Motor neuron (in vitro differentiated cells): Measurements from ENCODE around the gene DIP2B. TPM values are rescaled to one million over a fixed set of nuclear protein-coding genes. Genes with fewer than 3 reads are reported as not detected.

Experiments used
- ATAC-seq, 8 experiments: fragments of 200-7000 bp; cut with Tn5 transposase; replicated peaks in 6 of 8; 2 replicates each; pipeline ENCODE4 v1.8.0; 2021; ENCODE audit warnings: mild to moderate bottlenecking in 8 of 8, moderate library complexity in 8 of 8
- H3K27ac ChIP-seq, 2 donors: fragments of 250-450 bp; sonication (Bioruptor Pico); 2 replicates each; pipeline ENCODE4 v1.9.0; 2021; ENCODE audit warnings: antibody characterized with exemption in 2 of 2, mild to moderate bottlenecking in 2 of 2, moderate library complexity in 1 of 2
- H3K4me1 ChIP-seq, 2 donors: fragments of 250-450 bp; sonication (Bioruptor Pico); replicated peaks in 1 of 2; 2 replicates each; pipeline ENCODE4 v1.6.1; 2021; ENCODE audit warnings: antibody characterized with exemption in 2 of 2, mild to moderate bottlenecking in 2 of 2, moderate library complexity in 1 of 2
- H3K4me3 ChIP-seq, 5 donors: fragments of 250-450 bp; sonication (Bioruptor Pico); 2 replicates each; pipeline ENCODE4 v1.9.0; 2021; ENCODE audit warnings: antibody characterized with exemption in 5 of 5, mild to moderate bottlenecking in 5 of 5, moderate library complexity in 4 of 5
- WGBS, 10 experiments: fragments of 450-650 bp; shearing (Covaris generic); methylation state at CpG; one replicate each; pipeline ENCODE4 v1.0.0; 2022; 5-methylcytosine and 5-hydroxymethylcytosine counted together
- in situ Hi-C, 9 experiments: fragments of 400-800 bp; cut with MboI; loops; one replicate each; pipeline ENCODE4 v1.15.0; 2021; ENCODE audit warnings: low sequenced_read_pairs in 9 of 9, low pct_unique_long_range_greater_than_20kb in 2 of 9; ENCODE audit not compliant: unreplicated experiment in 9 of 9
- total RNA-seq, 8 experiments: library from RNA; unstranded; fragments of 300-600 nt; gene quantifications; 2 replicates each; pipeline versions ENCODE4 v1.2.3 to v1.2.4, GENCODE V29; 2022

Gene DIP2B
- total RNA-seq, 8 experiments from 2014 or later, result 20.8 to 68.6 (median 29.9) TPM

DNA sequence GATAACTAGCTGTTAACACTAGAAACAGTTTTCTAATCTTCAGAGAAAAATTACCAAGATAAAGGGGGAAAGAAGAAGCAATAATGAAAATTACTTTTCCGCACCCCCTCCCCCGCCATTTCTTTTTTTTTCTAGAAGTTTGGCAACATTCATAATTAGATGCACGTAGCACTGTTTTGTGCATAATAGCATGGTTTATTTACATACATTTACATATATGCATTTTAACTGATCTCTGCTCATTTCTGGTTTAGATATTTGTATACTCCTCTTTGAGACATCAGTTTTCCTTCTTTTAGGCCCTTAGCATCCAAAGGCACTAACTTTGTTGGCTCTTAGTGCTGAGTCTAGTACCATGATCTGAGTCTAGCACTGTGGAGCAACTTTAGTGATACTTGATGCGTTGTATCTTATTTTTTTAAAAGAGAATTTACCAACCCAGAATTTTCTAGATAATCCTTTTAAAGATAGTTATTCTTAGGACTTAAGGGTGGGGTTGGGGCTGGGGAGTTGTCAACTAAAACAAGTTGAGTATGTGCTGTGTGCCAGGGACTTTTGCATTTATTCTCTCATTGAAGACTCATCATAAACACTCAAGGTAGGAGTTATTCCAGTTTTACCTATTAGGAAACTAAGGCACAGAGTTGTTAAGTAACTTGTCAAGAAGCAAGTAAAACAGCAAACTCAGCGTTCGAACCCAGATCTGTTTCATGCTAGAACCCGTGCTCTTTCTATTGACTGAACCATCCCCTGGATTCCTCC lies 110.5 kb downstream of the DIP2B start:
- Histone ChIP-seq H3K4me3 (no peak overlapping the region), H3K27ac (no peak overlapping the region), H3K4me1 (peaks cover 7 to 17% of the 10 kb centered on the region in 2 donors)
- in situ Hi-C loops, result no loop called here
- peak in 3 of 8 experiments; percentile 37 to 76 (median 52) for ATAC-seq
- WGBS, 10 experiments, result 28 to 100% (median 94%) methylated on average over 2 to 7 of the region's 7 CpGs

DNA sequence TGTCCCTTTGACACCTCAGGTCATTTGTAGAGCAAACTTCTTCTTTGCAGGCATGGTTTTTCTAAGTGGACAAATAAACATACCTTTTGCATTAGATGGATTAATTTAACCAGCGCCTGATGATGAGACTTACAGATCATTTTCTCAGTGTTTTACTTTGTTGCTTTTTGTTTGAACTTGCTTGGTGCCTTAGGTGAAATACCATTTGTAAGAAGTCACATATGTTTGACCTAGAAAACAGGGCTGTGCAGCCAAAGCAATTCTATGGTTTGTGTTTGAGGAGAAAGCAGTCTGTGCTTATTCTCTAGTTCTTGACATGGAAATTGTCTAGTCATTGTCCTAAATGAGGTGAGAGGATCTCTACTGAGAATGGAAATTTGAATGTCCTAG lies 111.1 kb downstream of the DIP2B start:
- Histone ChIP-seq H3K4me1 (peaks cover 13 to 18% of the 10 kb centered on the region in 2 donors), H3K4me3 (no peak overlapping the region), H3K27ac (no peak overlapping the region)
- 11 to 100% (median 65%) methylated on average over 1 of the region's 1 CpG; no CpG with 5 or more reads in 4 of the 10 experiments for WGBS, 10 experiments
- in situ Hi-C loops, result no loop called here
- ATAC-seq, result no peak

DNA sequence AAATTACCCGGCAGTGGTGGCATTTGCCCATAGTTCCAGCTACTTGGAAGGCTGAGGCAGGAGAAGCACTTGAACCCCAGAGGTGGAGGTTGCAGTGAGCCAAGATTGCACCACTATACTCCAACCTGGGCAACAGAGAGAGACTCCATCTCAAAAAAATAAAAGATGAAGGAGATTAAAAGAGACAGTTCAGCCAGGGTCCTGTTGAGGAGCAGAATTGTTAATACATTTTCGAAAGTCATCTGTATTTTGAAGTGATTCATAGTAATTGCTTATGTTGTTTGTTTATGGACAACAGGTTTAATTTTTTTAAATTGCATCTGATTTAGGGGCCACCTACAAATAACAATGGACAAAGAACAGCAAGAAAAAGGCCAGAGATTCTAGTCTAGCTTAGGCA lies 112.9 kb downstream of the DIP2B start:
- no peak overlapping the region for H3K4me3 ChIP-seq
- in situ Hi-C loops, result no loop called here
- no peak overlapping the region for H3K27ac ChIP-seq
- WGBS, 10 experiments, result 100% methylated on average over 1 of the region's 2 CpGs; no CpG with 5 or more reads in 8 of the 10 experiments
- no peak for ATAC-seq
- H3K4me1 ChIP-seq, result peaks cover 18 to 27% of the 10 kb centered on the region in 2 donors

DNA sequence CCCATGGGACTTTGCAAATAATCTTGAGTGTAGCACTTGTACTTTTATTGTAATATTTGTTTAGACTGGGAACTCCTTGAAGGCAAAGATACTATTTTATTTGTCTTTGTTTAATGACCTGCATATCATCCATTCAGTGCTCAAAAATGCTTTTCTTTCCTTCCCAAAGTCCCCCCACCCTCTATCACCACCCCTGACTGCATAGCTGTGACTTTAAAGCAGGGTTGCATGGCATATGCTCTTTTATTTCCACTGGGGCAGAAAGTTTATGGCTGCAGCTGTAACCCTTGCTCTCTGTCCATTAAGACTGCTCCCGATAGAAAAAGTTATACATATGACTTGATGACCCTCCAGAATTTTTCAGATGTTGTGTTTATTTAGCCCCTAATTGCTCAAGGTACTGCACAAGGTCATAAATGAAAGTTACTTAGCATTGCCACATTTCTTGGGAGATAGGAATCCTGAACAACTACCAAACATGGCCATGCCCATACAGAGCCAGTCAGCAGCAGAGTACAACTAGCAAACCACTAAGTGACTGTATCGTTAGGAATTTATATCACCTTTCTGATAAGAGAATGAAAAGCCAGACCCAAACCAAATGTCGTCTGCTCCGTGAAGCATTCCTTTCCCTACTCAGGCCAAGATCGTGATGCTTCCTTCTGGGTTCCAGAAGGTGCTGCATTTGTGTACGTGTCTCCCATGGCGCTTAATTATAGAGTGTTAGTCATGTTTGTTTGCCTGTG lies 114.3 kb downstream of the DIP2B start:
- in situ Hi-C loops, result no loop called here
- Histone ChIP-seq H3K4me1 (peaks cover 18 to 27% of the 10 kb centered on the region in 2 donors), H3K27ac (no peak overlapping the region), H3K4me3 (no peak overlapping the region)
- WGBS, 10 experiments, result 58 to 100% (median 89%) methylated on average over 1 to 6 of the region's 7 CpGs; no CpG with 5 or more reads in 1 of the 10 experiments
- ATAC-seq, result no peak

DNA sequence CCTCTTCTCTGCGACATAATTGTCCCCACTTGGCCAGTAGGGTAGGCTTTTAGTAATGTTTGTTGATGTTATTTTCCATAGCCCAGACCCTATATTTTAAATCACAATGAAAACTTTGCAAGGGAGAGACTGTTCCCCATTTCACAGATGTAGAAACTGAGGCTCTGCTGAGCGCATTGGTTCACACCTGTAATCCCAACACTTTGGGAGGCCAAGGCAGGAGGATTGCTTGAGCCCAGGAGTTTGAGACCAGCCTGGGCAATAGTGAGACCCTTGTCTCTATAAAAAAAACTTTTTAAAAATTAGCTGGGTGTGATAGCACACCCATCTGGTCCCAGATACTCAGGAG lies 114.8 kb downstream of the DIP2B start:
- no peak for ATAC-seq
- in situ Hi-C loops, result no loop called here
- Histone ChIP-seq H3K27ac (no peak overlapping the region), H3K4me1 (peaks cover 18 to 27% of the 10 kb centered on the region in 2 donors), H3K4me3 (no peak overlapping the region)
- 50 to 100% (median 100%) methylated on average over 1 to 2 of the region's 2 CpGs; no CpG with 5 or more reads in 3 of the 10 experiments for WGBS, 10 experiments

DNA sequence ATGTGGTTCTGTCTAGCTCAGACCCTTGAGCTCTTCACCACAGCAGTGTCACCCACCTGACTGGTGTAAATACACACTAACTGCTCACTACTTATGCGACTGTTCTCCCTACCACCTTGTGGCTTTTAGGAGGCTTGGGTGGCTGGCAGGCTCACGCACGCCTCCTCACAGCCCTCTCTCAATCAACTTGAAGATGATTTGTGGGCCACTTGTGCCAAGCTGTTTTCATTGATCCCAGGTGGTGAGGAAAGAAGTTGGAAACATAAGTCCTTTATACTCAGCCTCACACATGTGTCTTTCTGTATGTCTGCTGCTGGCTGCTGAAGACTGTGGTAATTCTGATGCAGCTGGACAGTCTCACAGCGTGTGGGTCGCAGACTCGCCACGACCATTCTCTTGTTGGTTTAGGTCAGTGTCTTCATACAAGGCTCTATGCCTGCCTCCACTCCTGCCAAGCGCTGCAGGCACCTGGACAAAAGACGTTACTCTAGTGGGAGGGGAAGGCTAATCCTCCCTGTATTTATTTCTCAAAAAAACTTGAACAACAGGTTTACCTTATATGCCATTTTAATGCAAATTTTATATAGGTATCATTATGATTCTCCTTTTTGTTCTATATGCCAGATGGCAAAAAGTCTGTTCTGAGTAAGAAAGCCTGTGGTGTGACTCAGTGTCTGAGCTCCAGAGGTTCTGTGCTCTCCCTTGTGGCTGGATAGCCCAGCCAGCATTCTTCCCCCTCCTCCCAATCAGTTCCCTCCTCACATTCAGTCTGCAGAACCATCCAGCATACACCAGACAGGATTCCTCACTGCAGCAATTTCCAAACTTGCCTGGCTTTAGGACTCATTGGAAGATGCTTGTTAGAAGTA lies 115.6 kb downstream of the DIP2B start:
- WGBS, 10 experiments, result 19 to 70% (median 52%) methylated on average over 2 to 7 of the region's 9 CpGs; no CpG with 5 or more reads in 1 of the 10 experiments
- no peak overlapping the region for H3K27ac ChIP-seq
- no peak overlapping the region for H3K4me3 ChIP-seq
- in situ Hi-C loops, result no loop called here
- H3K4me1 ChIP-seq, result peaks cover 18 to 27% of the 10 kb centered on the region in 2 donors
- peak; percentile 62 to 90 (median 86) for ATAC-seq

DNA sequence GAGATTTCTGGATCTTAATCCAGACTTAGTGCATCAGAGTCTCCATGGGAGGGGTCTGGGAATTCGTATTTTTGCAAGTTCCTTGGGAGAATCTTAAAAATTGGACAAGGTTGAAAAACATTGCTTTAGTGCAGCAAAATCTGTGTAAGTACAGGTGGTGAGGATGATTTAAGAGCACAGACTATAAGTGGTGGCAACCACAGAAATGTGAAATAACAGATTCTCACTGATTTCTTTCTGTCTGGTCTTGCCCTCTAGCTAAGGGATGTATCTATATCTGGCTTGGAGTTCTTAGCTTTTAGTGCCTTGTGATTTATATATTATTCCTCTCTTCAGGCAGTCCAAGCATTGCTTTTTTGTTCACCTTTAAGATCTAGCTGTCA lies 116.2 kb downstream of the DIP2B start:
- peak in 4 of 8 experiments; percentile 10 to 22 (median 16) for ATAC-seq
- 0 to 100% (median 44%) methylated on average over 1 of the region's 1 CpG; no CpG with 5 or more reads in 5 of the 10 experiments for WGBS, 10 experiments
- no peak overlapping the region for H3K4me3 ChIP-seq

DNA sequence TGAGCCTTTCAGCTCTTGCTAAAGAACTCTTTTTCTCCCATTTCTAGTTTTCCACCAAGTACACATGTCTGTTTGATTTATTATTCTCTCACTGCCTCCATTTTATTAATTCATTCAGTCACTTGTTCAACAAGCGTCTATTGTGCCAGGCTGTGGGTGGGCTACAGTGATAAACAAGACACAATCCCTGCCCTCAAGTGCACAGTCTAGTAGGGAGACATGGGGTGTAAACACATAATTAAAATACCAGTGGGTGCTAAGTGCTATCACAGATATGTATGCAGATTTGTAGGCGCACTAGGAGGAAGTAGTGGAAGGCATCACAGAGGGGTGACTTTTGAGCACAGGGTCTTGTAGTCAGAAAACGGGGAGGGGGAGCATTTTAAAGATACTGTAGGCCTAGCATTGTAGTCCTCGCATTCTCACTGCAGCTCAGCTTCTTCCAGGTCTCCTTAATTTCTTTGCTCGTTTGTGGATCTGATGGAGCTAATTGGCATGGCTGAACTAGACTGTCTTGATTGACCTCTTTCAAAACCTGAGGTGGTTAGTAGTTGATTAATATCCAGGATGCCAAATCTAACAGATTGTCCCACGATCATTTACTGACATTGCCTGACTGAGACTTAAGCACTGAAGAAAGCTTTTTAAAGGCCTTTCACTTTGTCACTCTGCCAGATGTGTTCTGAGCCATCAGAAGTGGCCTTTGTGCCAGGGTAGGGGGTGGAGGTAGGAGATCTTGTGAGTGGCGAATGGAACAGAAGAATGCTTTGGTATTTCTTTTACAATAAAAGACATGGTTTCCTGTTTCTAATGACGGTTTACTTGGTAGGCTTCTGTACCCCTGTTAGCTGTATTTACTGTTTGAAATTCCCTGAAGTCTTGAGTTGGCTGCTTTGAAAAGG lies 116.9 kb downstream of the DIP2B start:
- 14 to 80% (median 43%) methylated on average over 1 to 7 of the region's 8 CpGs; no CpG with 5 or more reads in 1 of the 10 experiments for WGBS, 10 experiments
- H3K4me3 ChIP-seq, result no peak overlapping the region
- in situ Hi-C loops, result no loop called here
- peak in 6 of 8 experiments; percentile 17 to 53 (median 48) for ATAC-seq
- H3K4me1 ChIP-seq, result peaks cover 15 to 18% of the 10 kb centered on the region in 2 donors
- H3K27ac ChIP-seq, result no peak overlapping the region

More for the DNA sequence above, 116.2 kb downstream of the DIP2B start:
- in situ Hi-C loops, result no loop called here
- Histone ChIP-seq H3K27ac (no peak overlapping the region), H3K4me1 (peaks cover 15 to 24% of the 10 kb centered on the region in 2 donors)

DNA sequence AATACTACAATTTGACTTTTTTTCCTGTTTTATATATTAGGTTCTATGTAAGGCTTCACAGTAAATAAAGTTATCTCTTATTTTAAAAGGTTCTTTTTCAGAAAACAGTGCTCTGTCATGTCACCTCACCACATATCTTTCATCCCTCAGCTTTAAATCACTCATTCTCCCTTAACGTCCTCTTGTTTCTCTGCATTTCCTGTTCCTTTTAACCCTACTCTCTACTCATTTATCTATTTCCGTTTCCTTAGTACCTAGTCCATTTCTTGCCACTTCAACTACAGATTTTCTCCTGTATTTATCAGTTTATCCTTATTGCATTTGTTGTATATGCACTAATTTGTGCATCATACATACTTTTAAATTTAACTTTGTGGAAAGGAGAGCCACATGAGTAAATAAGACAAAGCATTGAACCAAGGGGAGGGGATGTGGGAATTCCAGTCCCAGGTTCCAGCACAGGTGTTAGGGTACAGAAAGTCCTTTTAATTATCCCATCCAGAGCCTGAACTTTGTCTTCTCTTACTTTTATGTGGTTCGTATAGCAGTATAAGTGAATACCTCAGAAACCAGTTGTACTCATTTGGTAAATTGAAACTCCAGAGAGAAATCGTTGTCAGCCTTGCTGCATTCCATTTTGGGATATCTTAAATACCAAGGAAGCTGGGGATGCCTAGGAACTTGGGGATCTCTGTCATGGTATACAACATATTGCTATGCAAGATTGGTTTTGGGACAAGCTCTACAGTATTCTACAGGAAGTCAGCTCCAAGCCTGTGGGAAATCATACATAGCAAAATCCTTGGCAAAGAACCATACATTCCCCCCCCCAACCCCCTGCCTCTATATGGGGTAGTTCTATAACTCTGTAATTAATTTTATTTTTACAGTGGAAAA lies 120.5 kb downstream of the DIP2B start:
- in situ Hi-C loops, result loop anchor here in 5 of 9 experiments (25.0 kb wide), 1 partner anchor 113 kb away; the partner anchor contains the start of gene DIP2B (in 5 of the 5)
- 17 to 93% (median 76%) methylated on average over 1 to 4 of the region's 4 CpGs for WGBS, 10 experiments
- peaks cover 11 to 12% of the 10 kb centered on the region in 2 donors for H3K4me1 ChIP-seq
- no peak overlapping the region for H3K4me3 ChIP-seq
- ATAC-seq, result no peak
- H3K27ac ChIP-seq, result no peak overlapping the region

DNA sequence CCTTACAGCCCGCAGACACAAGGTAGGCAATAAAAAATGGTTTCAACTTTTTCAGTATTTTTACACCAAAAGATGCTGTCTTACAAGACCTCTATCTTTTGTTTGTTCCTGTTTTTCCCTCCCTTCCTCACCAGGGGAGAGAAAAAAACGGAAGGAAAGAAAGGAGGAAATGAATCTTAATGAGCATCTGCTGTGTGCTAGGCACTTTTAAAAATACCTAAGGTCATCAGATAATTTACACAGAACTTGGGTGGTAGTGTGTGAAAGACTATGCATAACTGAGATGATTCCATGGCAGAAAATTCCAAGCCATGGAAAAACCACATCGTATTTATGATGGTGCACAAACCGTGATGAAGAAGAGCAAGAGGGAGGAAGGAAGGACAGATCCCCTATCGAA lies 121.2 kb downstream of the DIP2B start:
- peak in 1 of 8 experiments; percentile 44 for ATAC-seq
- 41 to 97% (median 82%) methylated on average over 3 to 5 of the region's 5 CpGs for WGBS, 10 experiments

DNA sequence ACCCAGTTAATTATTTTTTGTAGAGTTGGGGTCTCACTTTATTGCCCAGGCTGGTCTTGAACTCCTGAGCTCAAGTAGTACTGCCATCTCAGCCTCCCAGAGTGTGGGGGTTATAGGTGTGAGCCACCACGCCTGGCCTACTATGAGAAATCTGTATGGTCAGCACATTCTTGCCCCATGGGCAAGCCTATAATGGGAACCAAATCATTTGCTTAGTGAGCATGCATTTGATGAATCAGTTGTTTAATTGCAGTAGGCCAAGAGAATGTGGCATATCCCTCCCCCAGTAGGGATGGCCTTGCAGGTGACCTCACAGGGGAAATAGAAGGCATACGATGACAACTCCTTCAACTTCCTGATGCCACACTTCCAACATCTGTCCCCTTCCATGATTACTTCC lies 122.7 kb downstream of the DIP2B start:
- Histone ChIP-seq H3K4me1 (no peaks in the 10 kb centered on the region), H3K4me3 (no peak overlapping the region), H3K27ac (no peak overlapping the region)
- no peak for ATAC-seq
- 80 to 100% (median 98%) methylated on average over 1 to 2 of the region's 2 CpGs; no CpG with 5 or more reads in 6 of the 10 experiments for WGBS, 10 experiments
- in situ Hi-C loops, result loop anchor here in 5 of 9 experiments (25.0 kb wide), 1 partner anchor 115 kb away; the partner anchor contains the start of gene DIP2B (in 5 of the 5)

More for the DNA sequence above, 121.2 kb downstream of the DIP2B start:
- H3K27ac ChIP-seq, result no peak overlapping the region
- in situ Hi-C loops, result loop anchor here in 5 of 9 experiments (25.0 kb wide), 1 partner anchor 114 kb away; the partner anchor contains the start of gene DIP2B (in 5 of the 5)
- no peak overlapping the region for H3K4me3 ChIP-seq
- H3K4me1 ChIP-seq, result peaks cover 4 to 9% of the 10 kb centered on the region in 2 donors
